NCI-H226 (cell line): ENCODE data around the gene AGFG2.
"Not testable (repeated sequence)": the region's sequence is repeated elsewhere in the genome, so short reads cannot be mapped to it uniquely, and the experiment has no call there.

Source experiments
- DNase-seq: peaks from one replicate; pipeline ENCODE4 v3.0.0-alpha.2; 2015

AGFG2 gene

DNA sequence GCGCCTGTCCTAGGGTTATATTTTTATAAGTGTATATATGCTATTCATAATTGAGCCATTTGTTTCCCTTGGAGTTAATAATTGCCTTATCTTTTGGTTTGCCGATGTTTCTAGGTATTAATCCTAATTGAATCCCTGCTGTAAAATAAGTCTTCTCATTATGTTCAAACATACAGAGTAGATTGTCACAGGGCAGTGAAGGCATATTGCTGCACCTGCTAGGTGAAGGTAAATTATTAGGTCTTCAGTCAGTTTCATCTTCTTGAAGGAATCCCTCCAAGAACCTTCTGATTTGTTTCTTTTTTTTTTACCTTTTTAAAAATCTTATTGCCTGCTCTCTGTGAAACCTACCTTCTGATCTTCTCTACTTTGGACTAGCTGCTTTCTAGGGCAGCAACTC, 17.9 kb upstream of the AGFG2 start:
- no peak for DNase-seq

DNA sequence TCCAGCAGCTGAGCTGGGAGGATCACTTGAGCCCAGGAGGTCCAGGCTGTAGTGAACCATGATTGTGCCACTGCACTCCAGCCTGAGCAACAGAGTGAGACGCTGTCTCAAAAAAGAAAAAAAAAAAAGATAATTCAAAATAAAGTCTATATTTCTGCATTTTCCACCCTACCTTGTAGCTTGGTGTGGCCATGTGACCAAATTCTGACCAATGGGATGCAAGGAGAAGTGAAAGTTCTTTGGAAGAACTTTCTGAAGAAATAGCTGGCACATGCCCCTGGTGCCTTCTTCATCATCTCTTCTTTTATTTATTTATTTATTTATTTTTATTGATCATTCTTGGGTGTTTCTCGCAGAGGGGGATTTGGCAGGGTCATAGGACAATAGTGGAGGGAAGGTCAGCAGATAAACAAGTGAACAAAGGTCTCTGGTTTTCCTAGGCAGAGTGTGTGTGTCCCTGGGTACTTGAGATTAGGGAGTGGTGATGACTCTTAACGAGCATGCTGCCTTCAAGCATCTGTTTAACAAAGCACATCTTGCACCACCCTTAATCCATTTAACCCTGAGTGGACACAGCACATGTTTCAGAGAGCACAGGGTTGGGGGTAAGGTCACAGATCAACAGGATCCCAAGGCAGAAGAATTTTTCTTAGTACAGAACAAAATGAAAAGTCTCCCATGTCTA, 17.0 kb upstream of the AGFG2 start:
- not testable (repeated sequence) for DNase-seq

DNA sequence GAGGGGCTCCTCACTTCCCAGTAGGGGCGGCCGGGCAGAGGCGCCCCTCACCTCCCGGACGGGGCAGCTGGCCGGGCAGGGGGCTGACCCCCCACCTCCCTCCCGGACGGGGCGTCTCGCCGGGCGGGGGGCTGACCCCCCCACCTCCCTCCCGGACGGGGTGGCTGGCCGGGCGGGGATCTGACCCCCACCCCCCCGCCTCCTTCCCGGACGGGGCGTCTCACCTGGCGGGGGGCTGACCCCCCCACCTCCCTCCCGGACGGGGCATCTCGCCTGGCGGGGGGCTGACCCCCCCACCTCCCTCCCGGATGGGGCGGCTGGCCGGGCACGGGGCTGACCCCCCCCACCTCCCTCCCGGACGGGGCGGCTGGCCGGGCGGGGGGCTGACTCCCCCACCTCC, 15.8 kb upstream of the AGFG2 start:
- DNase-seq: not testable (repeated sequence)

DNA sequence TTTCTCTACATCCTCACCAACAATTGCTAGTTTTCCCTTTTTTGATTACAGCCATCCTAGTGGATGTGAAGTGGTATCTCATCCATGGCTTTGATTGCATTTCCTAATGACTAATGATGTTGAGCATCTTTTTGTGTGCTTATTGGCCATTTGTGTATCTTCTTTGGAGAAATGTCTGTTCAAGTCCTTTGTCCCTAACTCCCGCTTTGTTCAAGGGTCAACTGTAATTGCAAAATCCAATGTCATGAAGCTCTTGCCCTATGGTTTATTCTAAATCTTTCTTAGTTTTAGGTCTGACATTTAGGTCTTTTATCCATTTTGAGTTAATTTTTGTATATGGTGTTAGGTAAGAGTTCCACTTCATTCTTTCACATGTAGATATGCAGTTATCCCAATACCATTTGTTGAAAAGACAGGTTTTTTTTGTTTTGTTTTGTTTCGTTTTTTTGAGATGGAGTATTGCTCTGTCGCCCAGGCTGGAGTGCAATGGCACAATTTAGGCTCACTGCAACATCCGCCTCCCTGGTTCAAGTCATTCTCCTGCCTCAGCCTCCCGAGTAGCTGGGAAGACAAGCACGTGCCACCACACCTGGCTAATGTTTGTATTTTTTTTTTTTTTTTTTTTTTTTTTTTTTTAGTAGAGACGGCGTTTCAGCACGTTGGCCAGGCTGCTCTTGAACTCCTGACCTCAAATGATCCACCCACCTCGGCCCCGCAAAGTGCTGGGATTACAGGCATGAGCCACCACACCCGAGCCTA, 10.7 kb upstream of the AGFG2 start:
- DNase-seq: not testable (repeated sequence)

DNA sequence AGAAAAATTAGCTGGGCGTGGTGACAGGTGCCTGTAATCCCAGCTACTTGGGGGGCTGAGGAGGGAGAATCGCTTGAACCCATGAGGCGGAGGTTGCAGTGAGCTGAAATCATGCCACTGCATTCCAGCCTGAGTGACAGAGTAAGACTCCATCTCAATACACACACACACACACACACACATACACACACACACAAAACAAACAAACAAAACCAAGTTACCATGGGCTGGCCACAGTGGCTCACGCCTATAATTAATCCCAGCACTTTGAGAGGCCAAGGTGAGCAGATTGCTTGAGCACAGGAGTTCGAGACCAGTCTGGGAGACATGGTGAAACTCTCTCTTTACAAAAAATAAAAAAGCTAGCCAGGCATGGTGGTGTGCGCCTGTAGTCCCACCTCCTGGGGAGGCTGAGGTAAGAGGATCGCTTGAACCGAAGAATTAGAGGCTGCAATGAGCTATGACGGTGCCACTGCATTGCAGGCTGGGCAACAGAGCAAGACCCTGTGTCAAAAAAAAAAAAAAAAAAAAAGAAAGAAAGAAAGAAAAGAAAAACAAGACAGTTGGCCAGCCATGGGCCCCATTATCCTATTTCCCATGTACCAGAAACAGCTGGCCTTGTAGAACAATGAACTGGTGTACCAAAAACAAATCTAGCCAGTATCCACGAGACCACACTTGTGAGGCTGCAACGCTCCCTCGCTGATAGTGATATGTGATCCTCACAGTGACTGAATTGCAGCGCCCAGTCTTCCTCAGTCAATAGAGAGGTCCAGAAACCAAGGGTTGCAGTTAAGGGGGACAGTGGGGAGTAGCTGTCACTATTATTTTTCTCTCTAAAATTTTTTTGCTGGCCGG, 6.6 kb upstream of the AGFG2 start:
- DNase-seq: no peak

DNA sequence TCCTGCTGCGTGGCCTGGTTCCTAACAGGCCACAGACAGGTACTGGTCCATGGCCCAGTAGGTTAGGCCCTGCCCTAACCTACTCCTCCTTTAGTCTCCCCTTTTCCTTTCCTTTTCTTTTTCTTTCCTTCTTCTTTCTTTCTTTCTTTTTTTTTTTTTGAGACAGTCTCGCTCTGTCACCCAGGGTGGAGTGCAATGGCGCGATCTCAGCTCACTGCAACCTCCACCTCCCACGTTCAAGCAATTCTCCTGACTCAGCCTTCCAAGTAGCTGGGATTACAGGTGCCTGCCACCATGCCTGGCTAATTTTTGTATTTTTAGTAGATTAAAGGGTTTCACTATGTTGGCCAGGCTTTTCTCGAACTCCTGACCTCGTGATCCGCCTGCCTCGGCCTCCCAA, 3.0 kb upstream of the AGFG2 start:
- DNase-seq: not testable (repeated sequence)

DNA sequence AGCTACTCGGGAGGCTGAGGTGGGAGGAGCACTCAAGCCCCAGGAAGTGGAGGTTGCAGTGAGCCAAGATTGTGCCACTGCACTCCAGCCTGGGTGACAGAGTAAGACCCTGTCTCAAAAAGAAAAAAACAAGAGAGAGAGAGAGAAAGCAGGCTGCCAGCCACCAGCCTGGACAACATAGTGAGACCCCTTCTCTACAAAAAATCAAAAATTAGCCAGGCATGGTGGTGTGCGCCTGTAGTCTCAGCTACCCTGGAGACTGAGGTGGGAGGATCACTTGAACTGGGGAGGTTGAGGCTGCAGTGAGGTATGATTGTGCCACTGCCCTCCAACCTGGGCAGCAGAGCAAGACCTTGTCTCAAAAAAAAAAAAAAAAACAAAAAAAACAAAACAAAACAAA, 2.3 kb upstream of the AGFG2 start:
- DNase-seq: not testable (repeated sequence)

DNA sequence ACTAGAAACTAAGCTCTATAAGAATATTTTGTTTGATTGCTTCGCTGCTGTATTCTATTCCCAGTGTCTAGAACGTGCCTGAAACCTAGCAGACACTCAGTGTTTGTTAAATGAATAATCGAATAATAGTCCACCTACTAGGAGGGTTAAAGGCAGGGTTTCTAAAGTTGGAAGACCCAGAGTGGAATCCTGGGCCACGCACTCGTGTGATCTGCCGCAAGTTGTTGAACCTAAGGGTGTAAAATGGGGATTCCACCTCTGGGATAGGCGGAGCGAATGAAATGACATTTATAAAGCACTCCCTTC, 702 bp upstream of the AGFG2 start:
- DNase-seq: no peak

DNA sequence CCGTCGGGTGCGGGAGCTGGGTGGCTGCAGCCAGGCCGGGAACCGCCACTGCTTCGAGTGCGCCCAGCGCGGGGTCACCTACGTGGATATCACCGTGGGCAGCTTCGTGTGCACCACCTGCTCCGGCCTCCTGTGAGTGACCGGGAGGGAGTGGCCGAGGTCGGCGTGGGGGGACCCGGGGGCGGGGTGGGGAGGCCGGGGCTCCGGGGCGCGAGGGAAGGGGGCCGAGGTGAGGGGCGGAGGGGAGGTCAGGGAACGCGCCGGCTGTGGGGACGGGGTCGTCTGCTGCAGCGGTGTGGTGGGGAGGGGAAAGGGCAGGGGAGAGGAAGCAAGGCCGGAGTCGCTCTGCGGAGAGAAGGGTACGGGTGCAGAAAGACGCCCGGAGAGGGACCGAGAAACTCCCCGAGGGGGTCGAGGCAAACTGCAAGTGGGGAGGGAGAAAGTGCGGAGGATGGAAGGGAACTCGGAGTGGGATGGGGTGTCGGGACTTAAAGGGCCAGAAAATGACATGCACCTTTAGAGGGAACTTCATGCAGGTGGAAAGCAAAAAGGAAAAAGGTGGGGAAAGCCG, 518 bp downstream of the AGFG2 start:
- DNase-seq: no peak

DNA sequence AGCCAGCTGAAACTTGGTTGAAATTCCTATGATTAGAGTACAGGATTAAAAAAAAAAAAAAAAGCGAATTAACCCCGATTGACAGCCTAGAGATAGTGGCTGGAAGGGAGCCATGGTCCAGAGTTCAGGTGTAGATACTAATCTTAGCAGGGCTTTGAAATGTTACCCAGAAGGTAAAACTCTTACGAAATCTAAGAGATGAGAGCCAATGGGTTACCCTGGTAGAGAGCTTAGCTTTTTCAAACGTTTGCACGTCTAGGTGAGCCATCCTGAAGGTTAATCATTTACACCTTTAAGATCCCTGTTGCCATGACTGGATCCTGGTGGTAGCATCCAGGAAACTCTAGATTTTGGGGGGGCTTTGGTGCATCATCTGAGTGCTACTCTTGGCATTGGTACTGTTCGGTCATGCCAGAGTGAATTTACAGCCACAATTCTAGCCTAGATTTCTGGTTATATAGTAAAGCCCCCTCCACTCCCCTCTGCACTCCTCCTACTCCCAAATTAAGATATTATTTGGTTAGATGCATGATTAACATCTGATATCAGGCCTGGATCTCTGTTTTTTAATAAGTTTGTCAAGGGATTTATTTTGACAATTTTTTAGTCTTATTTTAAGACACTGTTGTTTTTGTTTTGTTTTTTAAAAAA, 1.2 kb downstream of the AGFG2 start:
- no peak for DNase-seq

DNA sequence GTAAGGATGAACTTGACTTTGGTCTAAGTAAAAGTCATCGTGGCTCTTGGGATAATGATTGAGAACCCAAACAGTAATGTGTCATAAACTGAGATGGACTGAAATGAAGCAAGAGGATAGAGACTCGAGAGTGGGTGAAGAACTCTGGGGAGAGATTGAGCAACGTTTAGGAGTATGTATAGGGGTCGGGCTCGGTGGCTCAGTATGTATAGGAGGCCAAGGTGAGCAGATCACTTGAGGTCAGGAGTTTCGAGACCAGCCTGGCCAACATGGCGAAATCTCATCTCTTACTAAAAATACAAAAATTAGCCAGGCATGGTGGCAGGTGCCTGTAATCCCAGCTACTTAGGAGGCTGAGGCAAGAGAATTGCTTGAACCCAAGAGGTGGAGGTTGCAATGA, 2.3 kb downstream of the AGFG2 start:
- DNase-seq: not testable (repeated sequence)

DNA sequence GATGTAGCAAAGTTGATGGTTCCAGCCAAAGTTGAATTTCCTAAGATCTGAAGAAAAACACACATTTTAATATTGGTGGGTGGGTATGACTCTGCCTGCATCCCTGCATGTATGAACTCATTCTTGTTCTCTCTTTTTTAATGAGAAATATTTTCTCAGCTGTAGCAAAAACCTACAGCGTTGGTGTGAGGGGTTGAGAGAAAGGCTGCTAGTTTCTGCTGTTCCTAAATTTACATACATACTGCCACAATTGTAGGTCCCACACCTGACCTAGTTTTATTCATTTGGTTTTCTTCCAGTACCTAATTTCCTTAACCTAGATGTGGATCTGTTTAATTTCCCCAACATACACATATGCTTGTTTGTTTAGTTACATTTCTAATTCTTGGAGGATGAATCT, 4.6 kb downstream of the AGFG2 start:
- DNase-seq: no peak

DNA sequence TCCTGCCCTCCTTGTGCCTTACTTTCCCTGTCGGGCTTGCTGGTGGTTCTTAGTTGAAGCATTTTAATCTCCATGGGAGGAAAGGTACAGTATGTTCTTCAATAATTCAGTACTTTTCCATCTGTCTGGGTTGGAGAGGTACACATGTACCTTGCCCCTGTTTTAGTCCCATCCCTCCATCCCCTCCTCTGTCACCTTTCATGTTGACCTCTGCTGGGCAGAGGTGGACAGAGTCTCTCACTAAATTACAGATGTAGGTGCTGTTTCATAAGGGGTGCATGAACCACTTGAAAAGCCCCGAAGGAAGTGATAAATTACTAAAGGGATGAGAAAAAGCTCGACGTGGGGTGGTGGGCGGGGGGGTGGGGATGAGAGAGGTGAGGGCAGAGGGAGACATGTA, 5.4 kb downstream of the AGFG2 start:
- DNase-seq: no peak

DNA sequence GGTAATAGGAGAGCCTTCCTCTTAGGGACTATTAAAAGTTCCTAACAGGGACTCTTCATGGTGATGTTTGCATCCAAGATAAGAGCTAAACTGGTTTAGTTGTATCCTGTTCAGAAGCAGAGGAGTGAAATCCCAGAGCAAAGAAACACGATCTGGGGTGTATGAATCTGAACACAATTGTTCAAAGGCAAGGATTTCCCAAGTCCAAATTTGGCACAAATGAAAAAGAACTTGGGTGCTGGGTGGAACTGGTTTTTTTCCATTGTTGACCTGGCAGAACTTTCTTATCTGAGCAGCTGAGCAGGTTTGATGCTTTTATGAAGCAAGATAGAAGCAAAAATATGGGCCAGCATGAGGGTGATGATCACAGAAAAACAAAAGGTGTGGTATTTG, 6.0 kb downstream of the AGFG2 start:
- DNase-seq: peak; percentile 80

DNA sequence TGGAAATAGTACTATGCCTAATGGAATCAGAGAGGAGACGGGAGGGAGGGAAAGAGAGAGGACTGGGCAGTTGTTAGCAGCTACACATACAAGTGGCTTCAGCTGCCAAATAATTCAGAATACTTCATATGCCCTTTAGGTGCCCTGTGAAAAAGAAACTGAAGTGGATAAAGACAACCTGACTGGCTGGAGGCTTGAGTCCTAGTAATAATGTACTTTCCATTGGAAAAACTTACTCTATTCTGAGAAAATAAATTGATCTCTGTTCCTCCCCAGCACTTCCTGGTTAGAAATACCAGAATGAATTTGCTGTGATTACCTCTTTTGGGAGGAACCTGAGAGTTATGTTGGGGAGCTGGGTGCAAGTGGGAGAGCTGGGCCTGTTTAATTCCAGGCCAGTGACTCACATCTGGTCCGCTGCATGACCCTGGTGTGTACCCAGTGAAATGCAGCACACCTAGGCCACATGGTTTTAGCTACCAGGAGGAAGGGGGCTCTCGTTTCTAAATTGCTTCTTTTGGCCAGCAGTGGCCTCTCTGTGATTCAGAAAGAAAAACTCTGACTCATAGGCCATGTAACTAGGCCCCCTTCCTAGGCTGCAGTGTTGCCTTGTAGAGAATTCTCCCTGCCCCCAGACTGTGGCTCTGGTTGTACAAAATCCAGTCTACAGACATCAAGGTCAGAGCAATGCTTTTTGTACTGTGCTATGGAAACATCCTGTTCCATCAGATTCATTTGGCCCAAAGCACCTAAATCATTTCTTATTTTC, 6.5 kb downstream of the AGFG2 start:
- DNase-seq: peak; percentile 99

DNA sequence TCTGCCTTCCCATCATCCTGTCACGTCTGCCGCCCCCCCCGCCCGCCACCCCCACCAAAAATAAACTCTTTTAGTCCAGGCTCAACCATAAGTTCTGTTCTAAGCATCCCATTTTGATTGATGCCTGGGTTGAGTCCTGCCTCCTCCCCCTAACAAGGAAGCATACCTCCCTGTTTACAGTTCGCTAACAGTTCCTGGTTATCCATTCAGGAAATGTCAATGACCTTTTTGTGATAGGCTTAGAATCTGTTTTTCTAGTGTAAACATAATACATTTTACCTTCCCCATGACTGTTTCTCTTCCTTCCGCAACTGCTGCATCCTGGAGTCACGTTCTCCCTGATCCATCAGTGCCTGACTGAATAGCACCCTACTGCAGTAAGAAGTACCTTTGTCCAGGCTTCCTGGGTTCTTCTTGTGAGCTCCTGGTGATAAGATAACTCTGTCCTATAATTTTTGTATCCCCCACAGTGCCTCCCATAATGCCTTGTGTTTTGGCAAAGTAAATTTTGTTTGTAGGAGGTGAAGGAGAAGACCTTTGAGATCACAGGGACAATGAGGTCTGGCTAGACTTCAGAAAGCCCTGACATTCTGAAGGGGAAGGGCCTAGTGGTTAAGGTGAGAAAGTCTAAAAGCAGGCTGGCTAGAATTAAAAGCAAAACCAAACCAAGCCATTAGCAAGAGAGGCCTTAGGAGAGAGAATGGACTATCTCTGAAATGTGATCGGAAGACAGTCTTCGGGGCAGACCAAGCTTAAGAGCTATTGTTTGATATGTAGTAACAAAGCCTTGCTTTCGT, 7.3 kb downstream of the AGFG2 start:
- DNase-seq: peak; percentile 69

DNA sequence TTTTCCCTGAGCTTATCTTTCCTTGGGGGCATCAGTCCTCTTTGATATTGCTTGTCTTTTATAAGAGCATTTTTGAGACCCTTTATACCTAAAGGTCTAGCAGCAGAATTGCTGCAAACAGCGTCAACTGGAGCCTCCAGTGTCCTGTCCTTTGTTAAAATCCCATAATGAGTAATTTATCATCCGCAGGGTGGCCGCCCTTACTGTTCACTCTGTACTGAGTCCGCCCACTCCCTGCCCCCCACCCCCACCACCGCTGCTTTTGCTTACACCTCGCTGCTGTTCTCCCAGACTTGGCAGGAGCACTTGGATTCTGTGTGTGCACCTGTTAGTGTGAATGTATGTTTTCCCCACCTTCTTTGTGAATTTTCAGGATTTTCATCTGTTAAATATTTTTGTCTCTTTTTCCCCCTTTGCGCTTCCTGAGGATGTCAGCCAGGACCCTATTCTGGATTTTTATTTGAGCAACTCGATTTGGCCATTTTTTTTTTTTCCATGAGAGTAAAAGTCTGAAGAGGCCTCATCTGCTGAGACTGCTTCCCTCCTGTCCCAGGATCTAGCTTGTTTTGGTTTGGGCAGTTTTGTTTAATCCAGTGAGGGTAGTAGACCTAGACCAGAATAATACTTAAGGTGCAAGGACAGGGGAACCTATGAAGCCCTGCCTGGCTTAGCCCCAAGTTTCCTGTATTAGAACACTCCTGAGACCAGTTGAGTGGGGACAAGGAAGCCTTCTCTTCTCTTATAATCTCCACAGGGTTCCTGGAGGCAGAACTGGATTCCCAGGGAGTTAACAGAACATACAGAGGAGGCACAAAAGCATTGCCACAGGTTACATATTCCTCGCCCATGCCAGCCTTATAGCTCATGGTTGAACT, 8.2 kb downstream of the AGFG2 start:
- no peak for DNase-seq

DNA sequence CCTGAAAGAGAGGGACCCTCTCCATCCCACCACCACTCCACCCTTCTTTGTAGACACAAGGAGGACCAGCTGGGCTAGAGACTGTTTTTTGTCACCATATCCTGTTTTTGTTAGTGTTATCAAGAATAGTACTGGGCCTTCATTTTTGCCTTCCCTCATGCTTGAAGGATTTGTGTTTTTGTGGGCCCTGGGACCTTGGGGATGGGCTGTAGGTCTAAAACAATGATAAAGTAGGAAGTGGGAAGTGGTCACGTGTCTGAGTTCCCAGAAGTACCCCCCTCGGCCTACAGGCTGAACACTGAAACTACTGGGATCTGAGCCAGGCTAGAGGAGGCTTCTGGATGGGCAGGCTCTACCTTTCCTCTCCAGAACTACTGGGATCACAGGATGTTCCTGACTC, 8.9 kb downstream of the AGFG2 start:
- DNase-seq: peak; percentile 48

DNA sequence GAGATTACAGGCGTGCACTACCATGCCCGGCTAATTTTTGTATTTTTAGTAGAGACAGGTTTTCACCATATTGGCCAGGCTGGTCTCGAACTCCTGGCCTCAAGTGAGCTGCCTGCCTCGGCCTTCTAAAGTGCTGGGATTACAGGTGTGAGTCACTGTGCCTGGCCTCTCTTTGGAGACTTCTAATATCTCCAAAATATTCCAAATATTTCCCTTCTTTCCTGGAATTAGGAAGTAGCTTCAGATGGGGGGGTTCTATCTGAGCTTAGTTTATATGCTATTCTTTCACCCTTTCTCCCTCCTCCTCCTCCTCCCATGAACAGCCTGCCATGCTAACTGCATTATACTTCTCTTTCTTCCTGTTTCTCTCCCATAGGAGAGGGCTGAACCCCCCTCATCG, 9.4 kb downstream of the AGFG2 start:
- peak; percentile 53 for DNase-seq

DNA sequence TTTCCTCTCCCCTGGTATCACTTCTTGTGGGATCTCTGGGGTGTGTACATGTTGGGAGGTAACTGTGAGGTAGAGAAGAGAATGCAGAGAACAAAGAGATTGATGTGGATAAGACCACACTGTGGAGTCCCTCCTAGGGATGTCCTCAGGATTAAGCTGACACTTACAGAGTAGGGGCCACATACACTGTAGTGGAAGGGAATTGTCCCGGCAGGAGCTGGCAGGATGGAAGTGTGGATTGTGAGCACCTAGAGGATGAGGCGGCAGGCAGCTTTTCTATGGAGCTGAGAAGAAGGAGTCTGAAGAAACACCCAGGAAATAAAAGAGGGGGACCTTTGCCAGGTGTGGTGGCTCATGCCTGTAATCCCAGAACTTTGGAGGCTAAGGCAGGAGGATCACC, 13.5 kb downstream of the AGFG2 start:
- no peak for DNase-seq
